B cell (primary cell): ENCODE measurements around the gene FAM3B. TPM values are rescaled to one million over a fixed set of nuclear protein-coding genes. Genes with fewer than 3 reads are reported as not detected.

ENCODE experiments used
- ATAC-seq: fragments of 200-7000 bp; cut with Tn5 transposase; one replicate; pipeline ENCODE4 v1.10.0; 2021; ENCODE audit warnings: low read depth, mild to moderate bottlenecking, moderate number of reproducible peaks, moderate library complexity
- CTCF ChIA-PET: fragments of 350-600 bp; sonication (Branson Sonifier 250); formaldehyde crosslinking; loops from one replicate; lab custom pipeline; 2021; ENCODE audit warnings: antibody characterized with exemption, inconsistent platforms; lab: Charles Lee
- POLR2A ChIA-PET: fragments of 350-600 bp; sonication (Branson Sonifier 250); formaldehyde crosslinking; loops from one replicate; lab custom pipeline; 2021; ENCODE audit warnings: antibody characterized with exemption; lab: Charles Lee
- DNase-seq: peaks from one replicate; pipeline ENCODE4 v3.0.0; 2013
- H2AFZ ChIP-seq: 2 replicates; pipeline ENCODE4 v1.6.1; 2012; ENCODE audit warnings: mild to moderate bottlenecking, low read depth, low read length; ENCODE audit not compliant: insufficient read depth, poor library complexity, severe bottlenecking
- H3K27ac ChIP-seq, 2 donors: 1 replicate in 1 of 2; 2 replicates in 1 of 2; pipeline ENCODE4 v1.5.1; 2012 to 2013; ENCODE audit warnings: low read length in 2 of 2, mild to moderate bottlenecking in 2 of 2, moderate library complexity in 1 of 2
- H3K27me3 ChIP-seq, 4 experiments: fragments of 200-600 bp in 1 of 4; sonication (generic) in 1 of 4; replicated peaks in 1 of 4; 1 replicate in 2 of 4; 2 replicates in 2 of 4; pipeline versions ENCODE4 v1.6.1 to v1.7.0; 2013 to 2016; ENCODE audit warnings: low read length in 3 of 4, mild to moderate bottlenecking in 2 of 4, mixed read lengths in 1 of 4, moderate library complexity in 1 of 4; ENCODE audit not compliant: insufficient read depth in 4 of 4, control insufficient read depth in 3 of 4; ENCODE audit errors: control extremely low read depth in 1 of 4
- H3K36me3 ChIP-seq, 2 experiments: replicated peaks in 1 of 2; 1 replicate in 1 of 2; 2 replicates in 1 of 2; pipeline versions ENCODE4 v1.6.1 to v1.7.1; 2013; ENCODE audit warnings: low read length in 1 of 2; ENCODE audit not compliant: insufficient read depth in 2 of 2, control insufficient read depth in 1 of 2; ENCODE audit errors: control extremely low read depth in 1 of 2, extremely low read depth in 1 of 2
- H3K4me1 ChIP-seq, 2 donors: fragments of 200-600 bp in 1 of 2; sonication (generic) in 1 of 2; 1 replicate in 1 of 2; 2 replicates in 1 of 2; pipeline versions ENCODE4 v1.5.1 to v1.6.1; 2013 to 2017; ENCODE audit warnings: low read length in 2 of 2; ENCODE audit not compliant: control insufficient read depth in 2 of 2, insufficient read depth in 2 of 2
- H3K4me2 ChIP-seq: replicated peaks from 2 replicates; pipeline ENCODE3; 2012; ENCODE audit warnings: mild to moderate bottlenecking, low read depth, low read length; ENCODE audit not compliant: poor library complexity, severe bottlenecking
- H3K4me3 ChIP-seq, 5 experiments: fragments of 200-600 bp in 1 of 5; sonication (generic) in 1 of 5; 1 replicate in 3 of 5; 2 replicates in 2 of 5; pipeline versions ENCODE4 v1.5.1 to v1.7.0; 2011 to 2016; ENCODE audit warnings: low read length in 4 of 5, mild to moderate bottlenecking in 4 of 5, low read depth in 2 of 5, control low read depth in 1 of 5, moderate library complexity in 1 of 5; ENCODE audit not compliant: insufficient read depth in 1 of 5; ENCODE audit errors: control extremely low read depth in 1 of 5, extremely low read depth in 1 of 5
- H3K79me2 ChIP-seq: fragments of 200-600 bp; sonication (generic); one replicate; pipeline ENCODE4 v1.6.0; 2016; ENCODE audit warnings: low read length; ENCODE audit not compliant: control insufficient read depth, insufficient read depth
- H3K9ac ChIP-seq: fragments of 200-600 bp; sonication (generic); 2 replicates; pipeline ENCODE4 v1.6.1; 2017; ENCODE audit warnings: mild to moderate bottlenecking, low read length, moderate library complexity
- H3K9me3 ChIP-seq, 3 donors: one replicate each; pipeline versions ENCODE4 v1.6.1 to v1.7.1; 2013; ENCODE audit warnings: low read length in 2 of 3; ENCODE audit not compliant: control insufficient read depth in 2 of 3, insufficient read depth in 1 of 3; ENCODE audit errors: control extremely low read depth in 1 of 3
- H4K20me1 ChIP-seq: 2 replicates; pipeline ENCODE4 v1.6.0; 2012; ENCODE audit warnings: mild to moderate bottlenecking, low read length; ENCODE audit not compliant: insufficient read depth, control insufficient read depth, poor library complexity, severe bottlenecking
- H3K27ac Mint-ChIP-seq: one replicate; pipeline ENCODE4 v1.8.0; 2021; ENCODE audit warnings: mixed read lengths
- H3K27me3 Mint-ChIP-seq: one replicate; pipeline ENCODE4 v1.8.0; 2021; ENCODE audit warnings: mixed read lengths
- H3K4me1 Mint-ChIP-seq: one replicate; pipeline ENCODE4 v1.8.0; 2021; ENCODE audit warnings: mixed read lengths
- H3K4me3 Mint-ChIP-seq: one replicate; pipeline ENCODE4 v1.8.0; 2021; ENCODE audit warnings: mixed read lengths
- H3K9me3 Mint-ChIP-seq: one replicate; pipeline ENCODE4 v1.8.0; 2022; ENCODE audit warnings: mixed read lengths; ENCODE audit not compliant: insufficient read depth
- CTCF ChIP-seq: fragments of 200-600 bp; IDR thresholded peaks from one replicate; pipeline ENCODE4 v1.8.0; 2022; ENCODE audit warnings: antibody characterized with exemption, mild to moderate bottlenecking
- EZH2 ChIP-seq: IDR thresholded peaks from 2 replicates; pipeline ENCODE4 v1.6.1; 2012; ENCODE audit warnings: borderline replicate concordance, low read depth, mild to moderate bottlenecking, moderate library complexity, low read length; ENCODE audit not compliant: insufficient read depth, poor library complexity, severe bottlenecking
- WGBS: methylation state at CpG from one replicate; pipeline ENCODE4 v1.1.5; 2013; ENCODE audit warnings: missing lambda C conversion rate; ENCODE audit not compliant: insufficient coverage; 5-methylcytosine and 5-hydroxymethylcytosine counted together
- intact Hi-C: fragments of 100-400 bp; cut with micrococcal nuclease; formaldehyde crosslinking; loops from one replicate; pipeline ENCODE4 v1.10.0; 2022
- polyA plus RNA-seq: library from polyadenylated mRNA; depleted of rRNA; stranded (reverse); fragments of >200 nt; gene quantifications from 2 replicates; pipeline ENCODE4 v1.2.3, GENCODE V29; 2012
- total RNA-seq, 2 donors: library from RNA; stranded (reverse); fragments of 120-200 nt in 1 of 2; gene quantifications; 1 replicate in 1 of 2; 2 replicates in 1 of 2; pipeline versions ENCODE4 v1.2.3 to v1.2.4, GENCODE V29; 2013 to 2022

The FAM3B gene
- total and polyA plus RNA-seq, 2 donors (not counting 1 experiment from before 2014, with no cell fraction given): 0.09 TPM; not detected in 1

DNA sequence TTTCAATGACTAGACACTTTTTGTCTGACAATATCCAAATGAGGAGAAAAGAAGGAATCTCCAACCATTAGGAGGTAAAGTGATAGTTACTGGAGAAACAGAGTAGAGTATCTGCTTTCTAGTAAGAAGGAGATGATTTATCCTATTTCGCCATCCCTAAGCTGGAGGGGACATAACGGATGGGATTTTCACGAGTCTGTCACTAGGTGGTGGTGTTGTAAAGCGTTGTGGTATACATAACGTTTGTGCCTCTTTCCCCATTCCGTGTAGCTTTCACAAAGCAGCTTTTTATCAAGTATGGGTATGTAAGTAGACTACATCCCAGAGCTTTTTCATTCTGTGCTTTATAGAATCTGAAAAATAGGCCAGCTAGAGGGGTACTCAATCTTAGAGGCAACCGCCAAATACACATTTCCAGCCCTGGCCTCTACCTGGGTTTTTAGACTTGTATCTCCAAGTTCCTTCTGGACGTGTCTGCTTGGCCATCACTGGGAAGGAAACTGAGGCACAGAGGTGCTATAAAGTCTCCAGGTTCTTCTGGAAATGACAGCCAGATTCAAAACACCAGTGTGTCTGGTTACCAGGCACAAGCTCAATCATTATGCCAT lies 33.3 kb upstream of the FAM3B start:
- Histone ChIP-seq H4K20me1 (no peaks in the 10 kb centered on the region), H3K4me3 (no peak overlapping the region), H3K9me3 (no peaks in the 10 kb centered on the region), H3K79me2 (no peaks in the 10 kb centered on the region), H3K36me3 (no peaks in the 10 kb centered on the region), H3K4me1 (peaks cover 0 to 4% of the 10 kb centered on the region in 2 donors), H2AFZ (no peak overlapping the region), H3K4me2 (no peak overlapping the region), H3K9ac (no peak overlapping the region), H3K27ac (no peak overlapping the region), H3K27me3 (peaks cover 0 to 2% (median 0%) of the 10 kb centered on the region in 4 experiments)
- intact Hi-C loops: loop anchor here (5.0 kb wide), 3 partner anchors 84 to 834 kb away; no protein-coding TSS in a partner anchor
- peak; percentile 81 for ATAC-seq
- TF ChIP-seq CTCF (peak; percentile 93), EZH2 (no peak)
- peaks cover 7% of the 10 kb centered on the region for H3K27me3 Mint-ChIP-seq
- H3K27ac Mint-ChIP-seq: no peak overlapping the region
- ChIA-PET POLR2A (interaction anchor here (1.2 kb wide), 1 partner anchor 85 kb away, joined by 3 read pairs; no protein-coding TSS in a partner anchor), CTCF (interaction anchor here (0.5 to 5.1 kb wide), 85 partner anchors 9 to 976 kb away, joined by 3 to 138 read pairs (median 5); partner anchors contain the start of genes BACE2, MX1, MX2 and RIPK4)
- no peaks in the 10 kb centered on the region for H3K9me3 Mint-ChIP-seq
- H3K4me3 Mint-ChIP-seq: no peak overlapping the region
- 61% methylated on average over 3 of the region's 8 CpGs for WGBS
- DNase-seq: peak; percentile 77
- H3K4me1 Mint-ChIP-seq: peaks cover 2% of the 10 kb centered on the region

- intact Hi-C loops: no loop called here
- H3K36me3 ChIP-seq: no peaks in the 10 kb centered on the region
- ChIA-PET POLR2A (no interaction called here), CTCF (no interaction called here)
- no peak overlapping the region for H3K4me2 ChIP-seq
- H3K4me3 ChIP-seq: no peak overlapping the region
- peaks cover 0 to 14% (median 1%) of the 10 kb centered on the region in 3 donors for H3K9me3 ChIP-seq
- H3K9ac ChIP-seq: no peak overlapping the region
- no peaks in the 10 kb centered on the region for H4K20me1 ChIP-seq
- Mint-ChIP-seq H3K4me3 (no peak overlapping the region), H3K4me1 (peaks cover 3% of the 10 kb centered on the region), H3K9me3 (no peaks in the 10 kb centered on the region), H3K27ac (no peak overlapping the region), H3K27me3 (peaks cover 30% of the 10 kb centered on the region)
- ATAC-seq (no peak), DNase-seq (no peak)
- H2AFZ ChIP-seq: no peak overlapping the region
- 85% methylated on average over 11 of the region's 13 CpGs for WGBS
- H3K27ac ChIP-seq: no peak overlapping the region
- H3K27me3 ChIP-seq: peaks cover 0 to 25% (median 10%) of the 10 kb centered on the region in 4 experiments
- H3K79me2 ChIP-seq: no peaks in the 10 kb centered on the region
- no peak for TF ChIP-seq EZH2
- no peak for TF ChIP-seq CTCF
- peaks cover 0 to 5% of the 10 kb centered on the region in 2 donors for H3K4me1 ChIP-seq
These were observed 27.2 kb upstream of the FAM3B start for GRCh38 chr21:41289431-41289830.
